HG03442 (cell line): ENCODE measurements around the gene KCNH4.
"Not testable (repeated sequence)": the region's sequence is repeated elsewhere in the genome, so short reads cannot be mapped to it uniquely, and the experiment has no call there.

ENCODE experiments used
- ATAC-seq: cut with Tn5 transposase; IDR thresholded peaks from one replicate; pipeline ENCODE4 v1.9.1; 2021; ENCODE audit warnings: mild to moderate bottlenecking, moderate library complexity; ENCODE audit not compliant: unreplicated experiment

Gene KCNH4

GRCh38 chr17:42197564-42198156 lies 16.7 kb upstream of the KCNH4 start:
- ATAC-seq = no peak

- peak; percentile 83 for ATAC-seq
These were observed 13.3 kb upstream of the KCNH4 start, which contains the start of gene GHDC for GRCh38 chr17:42193969-42194899. Gene GHDC (minus strand): TSS chr17:42194494. CDS start chr17:42193581, 913 bp downstream.

DNA sequence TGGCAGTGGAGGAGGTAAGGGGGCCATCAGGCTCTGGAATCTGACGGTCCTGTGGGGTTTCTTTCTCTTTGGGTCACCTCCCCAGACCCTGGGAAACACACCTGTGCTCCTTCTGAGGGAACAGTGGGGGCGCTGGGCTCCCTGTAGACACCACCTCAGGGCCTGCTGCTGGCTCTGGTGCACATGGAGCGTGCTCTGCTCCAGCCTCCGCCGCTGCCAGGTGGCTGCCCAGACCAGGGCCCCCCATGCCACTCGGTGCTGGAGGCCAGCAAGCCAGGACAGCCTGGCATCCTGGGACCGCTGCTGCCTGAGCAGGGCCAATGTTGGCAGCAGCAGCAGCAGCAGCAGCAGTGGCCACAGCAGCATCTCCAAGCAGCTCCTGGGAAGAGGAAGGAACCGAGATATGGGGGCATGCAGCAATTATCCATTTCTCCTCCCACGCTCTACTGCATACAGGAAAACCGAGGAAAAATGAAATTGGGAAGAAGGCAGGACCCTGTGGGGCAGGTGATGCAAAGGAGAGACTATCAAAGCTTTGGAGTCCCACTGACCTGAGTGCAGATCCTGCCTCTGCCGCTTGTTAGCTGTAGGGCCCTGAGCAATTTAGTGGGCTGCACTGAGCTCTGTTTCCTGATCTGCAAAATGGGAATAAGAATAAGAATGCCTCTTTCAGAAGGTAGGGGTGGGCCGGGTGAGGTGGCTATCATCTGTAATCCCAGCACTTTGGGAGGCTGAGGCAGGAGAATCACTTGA lies 12.4 kb upstream of the KCNH4 start:
- ATAC-seq = no peak

- ATAC-seq = no peak
These were observed 11.5 kb upstream of the KCNH4 start for GRCh38 chr17:42192189-42193126.

GRCh38 chr17:42191275-42191608 lies 10.3 kb upstream of the KCNH4 start:
- no peak for ATAC-seq

DNA sequence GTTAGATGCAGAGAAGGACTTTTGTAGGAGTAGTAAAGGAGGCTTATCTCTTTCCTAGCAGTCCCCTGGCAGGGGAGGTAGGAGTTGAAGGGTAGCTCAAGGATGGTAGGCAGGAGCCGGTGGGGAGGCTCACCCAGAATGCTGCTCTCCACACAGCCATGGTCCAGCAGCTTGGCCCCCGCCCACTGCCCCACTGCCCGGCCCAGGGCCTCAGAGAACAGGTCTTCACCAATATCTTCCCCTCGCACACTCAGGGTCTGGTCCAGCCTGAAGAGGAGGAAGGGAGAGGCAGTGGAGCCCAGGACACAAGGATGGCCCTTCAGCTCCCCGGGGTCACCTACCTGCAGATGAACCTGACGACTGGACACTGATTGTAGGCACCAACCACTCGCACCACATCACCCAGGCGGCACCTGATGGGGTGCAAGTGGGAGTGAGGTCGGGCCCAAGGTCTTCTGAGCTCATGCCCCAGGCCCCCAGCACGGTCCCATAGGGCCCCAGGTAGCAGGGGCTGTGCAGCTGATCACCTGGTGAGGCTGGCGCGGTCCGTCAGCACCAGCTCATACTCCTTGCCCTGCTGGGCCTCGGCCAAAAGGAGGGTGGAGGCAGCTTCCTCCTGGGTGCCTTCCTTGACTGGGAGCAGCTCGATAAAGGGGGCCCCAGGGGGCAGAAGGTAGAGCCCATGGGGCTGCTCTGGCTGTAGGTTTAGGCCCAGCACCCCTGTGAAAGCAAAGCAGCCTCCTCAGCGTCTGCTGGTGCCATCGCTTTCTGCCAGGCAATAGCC lies 9.7 kb upstream of the KCNH4 start:
- no peak for ATAC-seq

DNA sequence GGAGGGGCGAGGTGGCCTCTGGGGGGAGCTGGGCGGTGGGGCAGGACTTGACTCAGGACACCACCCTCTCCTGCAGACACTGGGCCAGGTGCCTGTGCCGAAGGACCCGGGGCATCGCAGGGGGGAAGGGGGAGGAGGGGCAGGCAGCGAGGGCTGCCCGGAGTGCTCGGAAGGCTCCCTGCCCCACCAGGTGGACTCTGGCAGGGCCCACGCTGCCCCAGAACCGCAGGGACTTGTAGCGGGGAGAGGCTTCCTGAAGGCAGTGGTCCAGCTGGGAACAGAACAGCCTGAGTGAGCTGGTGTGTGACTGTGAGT lies 8.7 kb upstream of the KCNH4 start:
- no peak for ATAC-seq

- no peak for ATAC-seq
These were observed 8.1 kb upstream of the KCNH4 start for GRCh38 chr17:42188749-42189650.

GRCh38 chr17:42187833-42188232 lies 6.9 kb upstream of the KCNH4 start:
- no peak for ATAC-seq

DNA sequence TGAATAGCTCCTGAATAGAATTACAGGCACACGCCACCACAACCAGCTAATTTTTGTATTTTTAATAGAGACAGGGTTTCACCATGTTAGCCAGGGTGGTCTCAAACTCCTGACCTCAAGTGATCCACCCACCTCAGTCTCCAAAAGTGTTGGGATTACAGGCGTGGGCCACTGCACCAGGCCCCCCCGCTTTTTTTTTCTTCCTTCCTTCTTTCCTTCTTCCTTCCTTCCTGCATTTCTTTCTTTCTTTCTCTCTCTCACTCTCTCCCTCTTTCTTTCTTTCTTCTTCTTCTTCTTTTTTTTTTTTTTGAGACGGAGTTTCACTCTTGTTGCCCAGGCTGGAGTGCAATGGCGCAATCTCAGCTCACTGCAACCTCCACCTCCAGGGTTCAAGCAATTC lies 5.2 kb upstream of the KCNH4 start:
- not testable (repeated sequence) for ATAC-seq

- no peak for ATAC-seq
These were observed 4.6 kb upstream of the KCNH4 start for GRCh38 chr17:42185621-42185930.

GRCh38 chr17:42184713-42185620 lies 4.0 kb upstream of the KCNH4 start, which contains the start of gene HCRT:
Gene HCRT (minus strand): TSS chr17:42185452. CDS start chr17:42185365, 87 bp downstream.
- no peak for ATAC-seq

GRCh38 chr17:42183741-42184711 lies 3.1 kb upstream of the KCNH4 start:
- peak; percentile 64 for ATAC-seq

DNA sequence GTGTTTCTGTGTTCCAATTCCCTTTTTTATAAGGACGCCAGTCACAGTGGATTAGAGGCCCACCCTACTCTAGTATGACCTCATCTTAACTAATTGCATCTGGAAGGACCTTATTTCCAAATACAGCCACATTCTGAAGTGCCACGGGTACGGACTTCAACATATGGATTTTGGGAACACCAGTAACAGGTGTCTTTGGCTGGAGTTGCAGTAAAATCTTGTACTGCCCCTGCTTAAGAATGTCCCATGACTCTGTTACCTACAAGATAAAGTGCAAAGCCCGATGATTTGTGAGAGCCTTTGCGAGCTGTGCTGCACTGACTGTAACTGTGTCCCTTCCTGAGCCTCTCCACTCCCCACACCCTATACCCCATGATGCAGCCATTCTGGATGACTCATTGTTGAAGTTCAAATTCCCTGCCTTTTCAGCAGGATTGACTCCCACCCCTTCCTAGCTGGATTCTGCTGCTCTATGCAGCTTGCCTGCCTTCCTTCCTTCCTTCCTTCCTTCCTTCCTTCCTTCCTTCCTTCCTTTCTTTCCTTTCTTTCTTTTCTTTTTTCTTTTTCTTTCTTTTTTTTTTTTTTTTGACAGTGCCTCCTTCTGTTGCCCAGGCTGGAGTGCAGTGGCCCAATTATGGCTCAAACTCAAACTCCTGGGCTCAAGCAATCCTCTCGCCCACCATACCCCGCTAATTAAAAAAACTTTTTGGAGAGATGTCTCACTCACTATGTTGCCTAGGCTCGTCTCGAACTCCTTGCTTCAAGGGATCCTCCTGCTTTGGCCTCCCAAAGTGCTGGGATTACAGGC lies 2.2 kb upstream of the KCNH4 start:
- no peak for ATAC-seq

- no peak for ATAC-seq
These were observed 887 bp upstream of the KCNH4 start for GRCh38 chr17:42181851-42182207.

DNA sequence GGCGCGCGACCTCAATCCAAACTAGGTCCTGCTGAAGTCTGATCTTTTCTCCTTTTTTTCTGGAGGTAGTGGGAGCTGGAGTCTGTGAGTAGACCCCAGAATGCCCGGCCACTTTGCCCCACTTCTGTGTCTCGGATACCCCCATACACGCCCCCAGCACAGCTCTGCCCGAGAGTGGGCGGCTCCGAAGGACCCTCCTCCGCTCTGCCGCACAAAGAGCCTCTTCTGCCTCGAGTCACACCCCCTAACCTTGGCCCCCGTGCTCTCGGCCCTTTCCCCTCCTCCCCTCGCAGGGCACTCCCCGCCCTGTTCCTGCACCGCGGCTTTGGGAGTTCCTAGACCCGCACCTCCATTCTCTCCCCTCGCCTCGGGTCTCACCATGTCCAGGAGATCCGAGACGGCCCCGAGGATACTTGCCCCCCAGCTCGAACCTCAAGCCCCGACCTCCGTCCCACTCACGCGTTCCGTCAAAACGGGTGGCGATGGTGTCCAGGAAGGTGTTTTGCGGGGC lies 476 bp downstream of the KCNH4 start:
- no peak for ATAC-seq
